RKO (cell line): ENCODE data around the gene ATP6V0A1.
"Not testable (repeated sequence)": the region's sequence is repeated elsewhere in the genome, so short reads cannot be mapped to it uniquely, and the experiment has no call there.

ENCODE experiments used
- DNase-seq: peaks from one replicate; pipeline ENCODE4 v3.0.0-alpha.2; 2016; ENCODE audit warnings: low spot score

The ATP6V0A1 gene

GRCh38 chr17:42436391-42436790, 22.3 kb upstream of the ATP6V0A1 start:
- DNase-seq: peak; percentile 83

- DNase-seq: no peak
Observed at GRCh38 chr17:42438600-42439567, 19.8 kb upstream of the ATP6V0A1 start.

GRCh38 chr17:42441371-42442195, 17.1 kb upstream of the ATP6V0A1 start:
- no peak for DNase-seq

GRCh38 chr17:42442196-42442565, 16.5 kb upstream of the ATP6V0A1 start:
- no peak for DNase-seq

GRCh38 chr17:42449176-42449575, 9.5 kb upstream of the ATP6V0A1 start:
- DNase-seq: not testable (repeated sequence)

GRCh38 chr17:42449838-42450237, 8.8 kb upstream of the ATP6V0A1 start:
- DNase-seq: not testable (repeated sequence)

- DNase-seq: not testable (repeated sequence)
Observed at GRCh38 chr17:42451270-42451669, 7.4 kb upstream of the ATP6V0A1 start.

GRCh38 chr17:42453439-42453838, 5.2 kb upstream of the ATP6V0A1 start:
- no peak for DNase-seq

- not testable (repeated sequence) for DNase-seq
Observed at GRCh38 chr17:42454987-42455386, 3.7 kb upstream of the ATP6V0A1 start.

GRCh38 chr17:42456223-42457106, 2.2 kb upstream of the ATP6V0A1 start:
- peak; percentile 20 for DNase-seq

GRCh38 chr17:42457107-42457792, 1.4 kb upstream of the ATP6V0A1 start:
- DNase-seq: no peak

GRCh38 chr17:42459256-42459800, 650 bp downstream of the ATP6V0A1 start:
- DNase-seq: peak; percentile 78

GRCh38 chr17:42459801-42460281, 1.2 kb downstream of the ATP6V0A1 start:
- DNase-seq: peak; percentile 62

- DNase-seq: peak; percentile 30
Observed at GRCh38 chr17:42460371-42460770, 1.7 kb downstream of the ATP6V0A1 start.

GRCh38 chr17:42463976-42464400, 5.3 kb downstream of the ATP6V0A1 start:
- no peak for DNase-seq

GRCh38 chr17:42467889-42468288, 9.2 kb downstream of the ATP6V0A1 start:
- DNase-seq: no peak

- peak; percentile 41 for DNase-seq
Observed at GRCh38 chr17:42472709-42473521, 14.2 kb downstream of the ATP6V0A1 start.

- no peak for DNase-seq
Observed at GRCh38 chr17:42474276-42474675, 15.6 kb downstream of the ATP6V0A1 start.

- DNase-seq: no peak
Observed at GRCh38 chr17:42475121-42475520, 16.4 kb downstream of the ATP6V0A1 start.

- no peak for DNase-seq
Observed at GRCh38 chr17:42475835-42476234, 17.2 kb downstream of the ATP6V0A1 start.
